Forelimb muscle (tissue), 1 donor: ENCODE results near the gene TSC22D4. TPM values are rescaled to one million over a fixed set of nuclear protein-coding genes. Genes with fewer than 3 reads are reported as not detected.

Experiments used
- DNase-seq: peaks from one replicate; pipeline ENCODE4 v3.0.0-alpha.2; 2013; ENCODE audit warnings: low read depth
- polyA plus RNA-seq: library from polyadenylated mRNA; unstranded; fragments of 120-200 nt; gene quantifications from one replicate; pipeline ENCODE4 v1.2.1, GENCODE V29; 2013; ENCODE audit not compliant: insufficient read length

TSC22D4 gene
- polyA plus RNA-seq, 1 donor, result 49.8 TPM

GRCh38 chr7:100428967-100429636, 49.9 kb downstream of the TSC22D4 start:
- DNase-seq, result peak; percentile 97

- peak; percentile 97 for DNase-seq
These were observed 50.6 kb downstream of the TSC22D4 start, which contains the start of gene ZCWPW1 for GRCh38 chr7:100428199-100428966. Gene ZCWPW1, minus strand, starts transcription at chr7:100428703. Its CDS starts 8,054 bp downstream, at chr7:100420649.

GRCh38 chr7:100427762-100428198, 51.2 kb downstream of the TSC22D4 start:
- no peak for DNase-seq

GRCh38 chr7:100426516-100426915, 52.5 kb downstream of the TSC22D4 start:
- no peak for DNase-seq

GRCh38 chr7:100425347-100425746, 53.7 kb downstream of the TSC22D4 start:
- DNase-seq, result no peak

GRCh38 chr7:100423315-100423714, 55.7 kb downstream of the TSC22D4 start:
- DNase-seq, result no peak

- no peak for DNase-seq
These were observed 59.3 kb downstream of the TSC22D4 start for GRCh38 chr7:100419660-100420226.

- no peak for DNase-seq
These were observed 59.9 kb downstream of the TSC22D4 start for GRCh38 chr7:100418930-100419659.

Other genes with a start within 250 kb of the TSC22D4 start
- gene SPDYE3, start 171.5 kb downstream of the TSC22D4 start, polyA plus RNA-seq, result 5.7 TPM
- 20.7 TPM for gene PILRB, start 121.1 kb downstream of the TSC22D4 start, polyA plus RNA-seq
- 2.6 TPM for gene PILRA, start 105.7 kb downstream of the TSC22D4 start, polyA plus RNA-seq
- 5.9 TPM for gene ZCWPW1, start 50.5 kb downstream of the TSC22D4 start, polyA plus RNA-seq
- 34.2 TPM for gene MEPCE, start 49.4 kb downstream of the TSC22D4 start, polyA plus RNA-seq
- gene PPP1R35, start 42.7 kb downstream of the TSC22D4 start, polyA plus RNA-seq, result 16.7 TPM
- gene SPACDR, start 15.0 kb downstream of the TSC22D4 start, polyA plus RNA-seq, result 1.7 TPM
- 1.8 TPM for gene NYAP1, start 4.7 kb upstream of the TSC22D4 start, polyA plus RNA-seq
- gene AGFG2, start 60.0 kb upstream of the TSC22D4 start, polyA plus RNA-seq, result 10.4 TPM
- gene SAP25, start 94.7 kb upstream of the TSC22D4 start, polyA plus RNA-seq, result 3.5 TPM
- gene LRCH4, start 106.9 kb upstream of the TSC22D4 start, polyA plus RNA-seq, result 25.3 TPM
- 1.0 TPM for gene FBXO24, start 107.1 kb upstream of the TSC22D4 start, polyA plus RNA-seq
- 224 TPM for gene PCOLCE, start 123.1 kb upstream of the TSC22D4 start, polyA plus RNA-seq
- gene MOSPD3, start 133.3 kb upstream of the TSC22D4 start, polyA plus RNA-seq, result 17.1 TPM
- 0.90 TPM for gene TFR2, start 162.3 kb upstream of the TSC22D4 start, polyA plus RNA-seq
- not detected for gene ACTL6B, start 177.2 kb upstream of the TSC22D4 start, polyA plus RNA-seq
- gene GNB2, start 194.5 kb upstream of the TSC22D4 start, polyA plus RNA-seq, result 139 TPM
- gene GIGYF1, start 215.0 kb upstream of the TSC22D4 start, polyA plus RNA-seq, result 30.2 TPM
- 21.0 TPM for gene POP7, start 226.9 kb upstream of the TSC22D4 start, polyA plus RNA-seq
- 0.18 TPM for gene EPO, start 241.3 kb upstream of the TSC22D4 start, polyA plus RNA-seq